GM12873 (cell line): ENCODE measurements around the gene ATXN1.

ENCODE experiments used
- CTCF ChIP-seq: IDR thresholded peaks from 2 replicates; pipeline ENCODE4 v1.5.1; 2012; ENCODE audit warnings: low read depth, mild to moderate bottlenecking, moderate library complexity, low read length, control low read depth; ENCODE audit not compliant: insufficient read depth; ENCODE audit errors: missing control alignments

ATXN1 gene

GRCh38 chr6:16608444-16608843, 152.8 kb downstream of the ATXN1 start:
- no peak for TF ChIP-seq CTCF

GRCh38 chr6:16602035-16602434, 159.2 kb downstream of the ATXN1 start:
- no peak for TF ChIP-seq CTCF

- TF ChIP-seq CTCF: no peak
Measured at GRCh38 chr6:16600701-16601100, 160.6 kb downstream of the ATXN1 start.

- no peak for TF ChIP-seq CTCF
Measured at GRCh38 chr6:16600026-16600425, 161.2 kb downstream of the ATXN1 start.

- no peak for TF ChIP-seq CTCF
Measured at GRCh38 chr6:16596616-16597331, 164.5 kb downstream of the ATXN1 start.

GRCh38 chr6:16595514-16596120, 165.6 kb downstream of the ATXN1 start:
- no peak for TF ChIP-seq CTCF

GRCh38 chr6:16594849-16595248, 166.4 kb downstream of the ATXN1 start:
- TF ChIP-seq CTCF: no peak
